SU-DHL-6 (cell line): ENCODE measurements around the gene SH2D4B.

Experiments
- H2AFZ ChIP-seq: fragments of 200-600 bp; sonication (generic); 2 replicates; pipeline ENCODE4 v1.6.1; 2014; ENCODE audit warnings: low read depth, mild to moderate bottlenecking, moderate library complexity, mixed read lengths, antibody characterized with exemption, low read length; ENCODE audit not compliant: severe bottlenecking
- H3F3A ChIP-seq: fragments of 200-600 bp; shearing (Covaris generic); 2 replicates; pipeline ENCODE4 v1.6.0; 2016; ENCODE audit warnings: antibody characterized with exemption, mild to moderate bottlenecking; ENCODE audit not compliant: insufficient read depth
- H3K27ac ChIP-seq: fragments of 200-600 bp; sonication (generic); 2 replicates; pipeline ENCODE4 v1.5.1; 2016; ENCODE audit warnings: low read depth, mild to moderate bottlenecking, low read length, moderate library complexity, mixed read lengths
- H3K27me3 ChIP-seq: fragments of 200-600 bp; sonication (generic), shearing (Covaris generic); 2 replicates; pipeline ENCODE4 v1.6.0; 2014; ENCODE audit warnings: mild to moderate bottlenecking, low read length
- H3K36me3 ChIP-seq: fragments of 200-600 bp; sonication (generic); 2 replicates; pipeline ENCODE4 v1.6.1; 2014; ENCODE audit warnings: mild to moderate bottlenecking, low read length, mixed read lengths
- H3K4me2 ChIP-seq: fragments of 300-600, 200-600 bp; shearing (Covaris generic), sonication (generic); 2 replicates; pipeline ENCODE4 v1.6.0; 2014; ENCODE audit warnings: low read length, low read depth, mild to moderate bottlenecking; ENCODE audit not compliant: poor library complexity, severe bottlenecking
- H3K4me3 ChIP-seq: fragments of 200-600 bp; sonication (generic); 2 replicates; pipeline ENCODE4 v1.5.1; 2014; ENCODE audit warnings: antibody characterized with exemption, low read length, mild to moderate bottlenecking, mixed read lengths; ENCODE audit not compliant: insufficient read depth, poor library complexity, severe bottlenecking
- H3K79me2 ChIP-seq: fragments of 200-600 bp; sonication (generic); 2 replicates; pipeline ENCODE4 v1.6.1; 2014; ENCODE audit warnings: mild to moderate bottlenecking, low read length, moderate library complexity; ENCODE audit not compliant: insufficient read depth
- H3K9ac ChIP-seq: fragments of 200-600 bp; sonication (generic); 2 replicates; pipeline ENCODE4 v1.7.0; 2014; ENCODE audit warnings: mild to moderate bottlenecking, low read length
- H3K9me2 ChIP-seq: fragments of 200-600 bp; sonication (generic); replicated peaks from 2 replicates; pipeline ENCODE4 v1.6.1; 2014; ENCODE audit warnings: low read length; ENCODE audit not compliant: insufficient read depth
- H3K9me3 ChIP-seq: fragments of 200-600 bp; sonication (generic); 2 replicates; pipeline ENCODE4 v1.6.1; 2014; ENCODE audit warnings: low read length, mixed read lengths; ENCODE audit not compliant: insufficient read depth
- H4K20me1 ChIP-seq: fragments of 200-600 bp; sonication (generic); 2 replicates; pipeline ENCODE4 v1.6.1; 2014; ENCODE audit warnings: low read depth, mild to moderate bottlenecking, antibody characterized with exemption, low read length, moderate library complexity, mixed read lengths
- CTCF ChIP-seq: fragments of 200-600 bp; sonication (generic); IDR thresholded peaks from one replicate; pipeline ENCODE4 v1.5.1; 2017; ENCODE audit warnings: antibody characterized with exemption, mild to moderate bottlenecking, low read length, moderate library complexity; ENCODE audit not compliant: insufficient read depth, poor library complexity, severe bottlenecking
- EZH2phosphoT487 ChIP-seq: fragments of 200-600 bp; sonication (generic), shearing (Covaris generic); conservative IDR thresholded peaks from 2 replicates; pipeline ENCODE4 v1.6.1; 2018; ENCODE audit warnings: mild to moderate bottlenecking, antibody characterized with exemption, low read length, moderate library complexity, mixed read lengths

SH2D4B gene

GRCh38 chr10:80686734-80687475 lies 149.2 kb downstream of the SH2D4B start:
- TF ChIP-seq EZH2phosphoT487 (no peak), CTCF (no peak)
- Histone ChIP-seq H3K9ac (no peak overlapping the region), H3F3A (no peaks in the 10 kb centered on the region), H3K9me3 (no peaks in the 10 kb centered on the region), H3K36me3 (no peaks in the 10 kb centered on the region), H3K4me3 (no peak overlapping the region), H3K27me3 (no peaks in the 10 kb centered on the region), H4K20me1 (no peaks in the 10 kb centered on the region), H3K4me2 (no peak overlapping the region), H2AFZ (no peak overlapping the region), H3K79me2 (no peaks in the 10 kb centered on the region), H3K27ac (no peak overlapping the region), H3K9me2 (no peaks in the 10 kb centered on the region)

GRCh38 chr10:80687476-80687789 lies 149.7 kb downstream of the SH2D4B start:
- Histone ChIP-seq H4K20me1 (no peaks in the 10 kb centered on the region), H3K27ac (no peak overlapping the region), H3F3A (no peaks in the 10 kb centered on the region), H2AFZ (no peak overlapping the region), H3K9me2 (no peaks in the 10 kb centered on the region), H3K79me2 (no peaks in the 10 kb centered on the region), H3K36me3 (no peaks in the 10 kb centered on the region), H3K9me3 (no peaks in the 10 kb centered on the region), H3K27me3 (no peaks in the 10 kb centered on the region), H3K4me2 (no peak overlapping the region), H3K9ac (no peak overlapping the region), H3K4me3 (no peak overlapping the region)
- TF ChIP-seq CTCF (no peak), EZH2phosphoT487 (no peak)

- Histone ChIP-seq H3K36me3 (no peaks in the 10 kb centered on the region), H2AFZ (no peak overlapping the region), H3K4me2 (no peak overlapping the region), H3K9ac (no peak overlapping the region), H3K9me3 (no peaks in the 10 kb centered on the region), H3K9me2 (no peaks in the 10 kb centered on the region), H3K4me3 (no peak overlapping the region), H4K20me1 (no peaks in the 10 kb centered on the region), H3K79me2 (no peaks in the 10 kb centered on the region), H3K27me3 (no peaks in the 10 kb centered on the region), H3K27ac (no peak overlapping the region), H3F3A (no peaks in the 10 kb centered on the region)
- no peak for TF ChIP-seq EZH2phosphoT487
- TF ChIP-seq CTCF, result no peak
These were observed 152.7 kb downstream of the SH2D4B start for GRCh38 chr10:80690434-80690833.
